D341Med (cell line): ENCODE measurements around the gene CYS1.
A peak's percentile ranks its signal among the peaks of the same experiment; 100 is the strongest.

ENCODE experiments used
- DNase-seq: peaks from one replicate; pipeline ENCODE4 v3.0.0; 2012; ENCODE audit warnings: low spot score

Gene CYS1

GRCh38 chr2:10071595-10071994 is 8.6 kb downstream of the CYS1 start:
- DNase-seq: no peak

DNA sequence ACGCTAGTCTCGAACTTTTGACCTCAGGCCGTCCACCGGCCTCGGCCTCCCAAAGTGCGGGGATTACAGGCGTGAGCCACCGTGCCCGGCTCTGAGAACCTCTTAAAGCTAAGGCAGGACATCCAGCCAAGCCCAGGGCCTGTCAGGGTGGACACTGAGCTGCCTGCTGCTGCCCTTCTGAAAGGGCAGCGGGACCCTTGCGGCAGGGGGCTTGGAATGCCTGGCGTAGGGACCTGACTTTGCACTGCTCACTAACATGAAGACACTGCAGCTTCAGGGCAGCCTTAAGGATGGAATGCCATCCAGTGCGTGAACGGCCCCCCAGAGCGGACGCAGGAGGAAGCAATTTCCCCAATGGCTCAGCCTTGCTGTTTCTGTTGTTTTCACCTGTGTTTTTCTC is 9.0 kb downstream of the CYS1 start:
- no peak for DNase-seq

GRCh38 chr2:10067881-10068280 is 12.3 kb downstream of the CYS1 start:
- DNase-seq: no peak

DNA sequence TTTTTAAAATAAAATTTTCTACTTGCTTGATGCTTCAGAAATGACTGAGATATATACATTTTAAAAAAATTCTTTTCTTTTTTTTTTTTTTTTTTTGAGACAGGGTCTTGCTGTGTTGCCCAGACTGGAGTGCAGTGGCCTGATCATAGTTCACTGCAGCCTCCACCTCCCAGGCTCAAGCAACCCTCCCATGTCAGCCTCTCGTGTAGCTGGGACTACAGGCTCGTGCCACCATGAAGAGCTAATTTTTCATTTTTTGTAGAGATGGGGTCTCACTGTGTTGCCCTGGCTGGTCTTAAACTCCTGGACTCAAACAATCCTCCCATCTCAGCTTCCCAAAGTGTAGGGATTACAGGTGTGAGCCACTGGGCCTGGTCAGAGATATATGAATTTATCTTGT is 12.9 kb downstream of the CYS1 start:
- no peak for DNase-seq

DNA sequence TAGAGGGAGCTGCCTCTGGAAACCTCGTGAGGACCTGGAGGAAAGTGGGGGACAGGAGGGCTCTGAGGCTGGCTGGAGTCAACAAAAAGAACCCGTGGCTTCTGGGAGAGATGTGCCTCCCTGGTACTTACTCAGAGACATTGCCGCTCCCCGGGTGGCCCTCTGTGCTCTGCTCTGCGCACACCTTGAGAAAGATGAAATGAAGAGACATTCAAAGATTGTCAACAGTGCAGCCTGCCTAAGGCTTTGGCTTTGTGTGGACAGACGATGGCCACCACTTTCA is 14.5 kb downstream of the CYS1 start:
- no peak for DNase-seq

DNA sequence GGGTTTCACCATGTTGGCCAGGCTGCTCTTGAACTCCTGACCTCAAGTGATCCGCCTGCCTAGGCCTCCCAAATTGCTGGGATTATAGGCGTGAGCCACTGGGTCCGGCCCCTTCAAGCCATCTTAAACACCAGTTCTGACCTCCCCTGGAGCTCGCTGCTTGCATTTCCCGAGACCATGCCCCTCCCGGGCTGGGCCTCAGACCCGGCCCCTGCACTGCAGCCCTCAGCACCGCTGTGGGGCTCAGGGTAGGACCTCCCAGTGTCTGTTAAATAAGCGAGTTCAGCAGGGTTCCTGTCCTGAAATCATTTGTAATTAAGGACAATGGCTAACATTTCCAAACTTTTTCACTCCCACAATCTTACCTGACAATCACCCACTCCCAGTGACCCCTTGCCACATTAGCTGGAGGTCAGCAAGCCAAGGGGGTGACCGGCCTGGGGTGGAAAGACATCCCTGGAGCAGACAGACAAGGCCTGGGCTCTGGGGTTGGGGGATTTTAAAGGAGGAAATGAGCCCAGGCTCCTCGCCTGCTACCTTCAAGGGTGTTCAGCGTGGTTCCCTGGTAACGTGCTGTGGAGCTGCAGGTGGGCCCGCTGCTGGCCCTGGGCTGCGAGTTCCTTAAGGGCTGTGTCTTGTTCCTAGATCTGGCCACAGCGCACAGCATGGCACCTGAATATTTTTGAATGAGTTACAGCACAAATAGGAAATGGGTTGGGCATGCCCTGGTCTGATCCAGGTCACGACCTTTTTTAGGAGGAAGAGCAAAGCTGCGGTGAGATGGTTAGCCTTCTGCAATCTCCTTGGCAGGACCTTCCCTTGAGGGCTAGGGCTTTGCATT is 15.1 kb downstream of the CYS1 start:
- DNase-seq: no peak

DNA sequence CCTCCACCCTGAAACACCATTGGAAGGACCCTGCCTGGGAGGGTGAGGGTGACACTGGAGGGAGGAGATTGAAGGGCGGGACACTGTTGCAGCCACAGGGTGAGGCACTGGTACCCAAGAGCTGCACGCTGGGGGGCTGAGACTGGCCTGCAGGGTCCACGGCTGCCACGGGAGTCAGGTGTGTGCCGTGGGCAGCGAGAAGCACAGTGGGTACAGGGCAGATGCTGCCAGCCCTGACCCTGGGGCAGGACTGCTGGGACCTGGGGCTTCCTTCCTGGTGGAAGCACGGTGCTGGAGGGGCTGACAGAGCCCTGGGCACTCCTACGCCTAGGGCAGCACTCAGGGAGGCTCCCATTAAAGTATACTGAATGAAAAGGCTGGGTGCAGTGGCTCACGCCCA is 16.6 kb downstream of the CYS1 start:
- DNase-seq: no peak

GRCh38 chr2:10062931-10063365 is 17.3 kb downstream of the CYS1 start:
- DNase-seq: no peak

- no peak for DNase-seq
Observed at GRCh38 chr2:10061221-10061925, 18.8 kb downstream of the CYS1 start.

GRCh38 chr2:10059552-10060335 is 20.5 kb downstream of the CYS1 start:
- no peak for DNase-seq

- DNase-seq: no peak
Observed at GRCh38 chr2:10059016-10059351, 21.2 kb downstream of the CYS1 start.

GRCh38 chr2:10058251-10059015 is 21.8 kb downstream of the CYS1 start:
- DNase-seq: no peak

GRCh38 chr2:10057231-10058107 is 22.7 kb downstream of the CYS1 start:
- no peak for DNase-seq

DNA sequence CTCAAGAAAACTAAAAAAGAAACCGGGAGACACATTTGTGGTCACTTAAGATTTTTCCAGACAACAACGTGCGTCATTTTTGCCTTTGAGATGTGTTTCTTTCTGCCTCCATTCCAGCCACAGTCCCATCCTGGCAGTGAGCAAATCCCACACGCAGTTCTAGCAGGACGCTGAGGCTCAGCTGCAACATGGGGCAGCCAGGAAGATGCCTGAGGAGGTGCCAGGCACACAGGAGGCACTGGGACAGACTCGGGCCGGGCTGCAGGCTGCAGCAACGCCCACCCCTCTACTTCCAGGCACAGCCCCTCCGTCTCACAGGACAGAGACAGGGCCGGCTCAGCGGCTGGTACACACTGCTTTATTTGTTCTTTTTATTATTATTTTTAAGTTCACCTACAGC is 23.8 kb downstream of the CYS1 start:
- DNase-seq: no peak

- no peak for DNase-seq
Observed at GRCh38 chr2:10054976-10055375, 25.2 kb downstream of the CYS1 start.

- DNase-seq: no peak
Observed at GRCh38 chr2:10054424-10054823, 25.8 kb downstream of the CYS1 start.

DNA sequence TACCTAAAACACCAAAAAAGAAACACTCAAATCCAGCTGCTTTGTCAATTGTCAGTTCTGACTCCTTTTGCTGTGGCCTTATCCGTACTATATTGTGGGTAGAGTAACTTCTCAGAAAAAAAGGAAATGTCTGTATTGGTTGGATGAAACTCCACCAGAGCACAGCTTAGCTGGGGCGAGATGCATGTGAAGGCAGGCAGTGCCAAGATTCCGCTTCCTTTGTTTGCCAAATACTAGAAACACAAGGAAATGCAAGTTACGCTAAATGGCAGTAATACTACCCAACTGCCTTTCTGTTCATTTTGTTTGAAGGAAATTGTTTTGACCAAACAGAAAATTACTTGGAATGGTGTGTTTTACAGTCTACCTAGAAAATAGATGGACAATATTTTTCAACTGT is 26.9 kb downstream of the CYS1 start:
- DNase-seq: no peak

- DNase-seq: no peak
Observed at GRCh38 chr2:10052216-10052615, 28.0 kb downstream of the CYS1 start.

DNA sequence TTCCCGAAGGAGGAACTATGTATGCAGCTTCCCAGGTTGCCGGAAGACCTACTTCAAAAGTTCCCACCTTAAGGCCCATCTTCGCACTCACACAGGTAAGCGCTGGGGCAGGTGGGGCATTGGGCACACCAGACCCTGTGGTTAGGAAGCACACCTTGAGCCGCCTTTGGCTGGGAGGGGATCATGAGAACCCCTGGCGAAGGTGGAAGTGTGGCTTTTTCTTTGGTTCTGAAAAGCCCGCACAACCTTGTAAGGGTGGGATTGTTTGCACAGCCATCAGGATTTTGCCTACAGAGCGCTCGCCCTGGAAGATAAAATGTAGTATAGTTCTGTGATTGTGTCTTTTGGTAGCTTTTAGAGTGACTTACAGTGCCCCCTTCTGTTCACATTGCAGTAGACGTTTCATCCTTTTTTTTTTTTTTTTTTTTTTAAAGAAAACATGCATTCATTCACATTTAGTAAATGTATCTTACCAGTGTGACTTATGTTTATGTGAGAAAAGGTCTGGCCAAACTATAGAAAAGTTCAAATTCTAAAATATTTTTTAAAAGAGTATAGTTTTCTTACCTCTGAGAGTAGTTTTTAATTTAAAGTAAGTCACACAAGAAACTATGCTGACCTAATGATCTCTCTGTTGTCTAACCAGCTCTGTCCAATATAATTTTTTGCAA is 31.6 kb downstream of the CYS1 start:
- peak; percentile 49 for DNase-seq

- peak; percentile 14 for DNase-seq
Observed at GRCh38 chr2:10047616-10048500, 32.4 kb downstream of the CYS1 start.
